Stimulated activated naive CD8-positive, alpha-beta T cell treated with anti-CD3 and anti-CD28 coated beads, Interleukin-15, amount 100 ng/mL, for 72 hours (primary cell): ENCODE measurements around the gene SH2D1B.
"Not testable (repeated sequence)": the region's sequence is repeated elsewhere in the genome, so short reads cannot be mapped to it uniquely, and the experiment has no call there.

Experiments used
- ATAC-seq: fragments of 150-1000 bp; cut with Tn5 transposase; 2 replicates; pipeline ENCODE4 v1.10.0; 2021; ENCODE audit warnings: mild to moderate bottlenecking, moderate library complexity
- DNase-seq, 2 donors: peaks; one replicate each; pipeline ENCODE4 v3.0.0; 2021 to 2022
- H3K27ac Mint-ChIP-seq, 2 donors: one replicate each; pipeline ENCODE4 v1.8.0; 2022; ENCODE audit warnings: mild to moderate bottlenecking in 2 of 2, mixed read lengths in 2 of 2, moderate library complexity in 2 of 2
- H3K27me3 Mint-ChIP-seq: one replicate; pipeline ENCODE4 v1.8.0; 2022; ENCODE audit warnings: mixed read lengths
- H3K4me1 Mint-ChIP-seq: one replicate; pipeline ENCODE4 v1.8.0; 2022; ENCODE audit warnings: mild to moderate bottlenecking, mixed read lengths
- H3K4me3 Mint-ChIP-seq, 2 donors: one replicate each; pipeline ENCODE4 v1.8.0; 2022; ENCODE audit warnings: mild to moderate bottlenecking in 2 of 2, mixed read lengths in 2 of 2, moderate library complexity in 1 of 2
- H3K9me3 Mint-ChIP-seq, 2 donors: one replicate each; pipeline ENCODE4 v1.8.0; 2022; ENCODE audit warnings: mixed read lengths in 2 of 2

The SH2D1B gene

GRCh38 chr1:162412002-162412401, at the start of gene SH2D1B:
Gene SH2D1B (minus strand): TSS chr1:162412136. CDS start chr1:162412016, 120 bp downstream.
- Mint-ChIP-seq H3K4me1 (no peaks in the 10 kb centered on the region), H3K27me3 (peaks cover 29% of the 10 kb centered on the region), H3K4me3 (no peak within 1 kb of the TSS), H3K9me3 (no peaks in the 10 kb centered on the region), H3K27ac (no peak within 1 kb of the TSS)
- no peak for DNase-seq
- no peak for ATAC-seq

GRCh38 chr1:162458236-162458635, 46.3 kb upstream of the SH2D1B start:
- no peaks in the 10 kb centered on the region for H3K9me3 Mint-ChIP-seq
- ATAC-seq (no peak), DNase-seq (no peak)
- H3K4me1 Mint-ChIP-seq = no peaks in the 10 kb centered on the region
- no peak overlapping the region for H3K27ac Mint-ChIP-seq
- H3K27me3 Mint-ChIP-seq = no peaks in the 10 kb centered on the region
- H3K4me3 Mint-ChIP-seq = no peak overlapping the region

- DNase-seq (no peak), ATAC-seq (no peak)
- Mint-ChIP-seq H3K4me1 (no peaks in the 10 kb centered on the region), H3K27ac (no peak overlapping the region), H3K4me3 (no peak overlapping the region), H3K9me3 (no peaks in the 10 kb centered on the region), H3K27me3 (no peaks in the 10 kb centered on the region)
These were observed 44.4 kb upstream of the SH2D1B start for GRCh38 chr1:162456323-162456722.

- H3K4me3 Mint-ChIP-seq, DNase-seq, H3K27ac Mint-ChIP-seq, H3K9me3 Mint-ChIP-seq, H3K27me3 Mint-ChIP-seq, ATAC-seq, H3K4me1 Mint-ChIP-seq: not testable (repeated sequence)
These were observed 42.4 kb upstream of the SH2D1B start for GRCh38 chr1:162454361-162454760.

GRCh38 chr1:162446946-162447345, 35.0 kb upstream of the SH2D1B start:
- ATAC-seq (no peak), DNase-seq (no peak)
- Mint-ChIP-seq H3K27ac (no peak overlapping the region), H3K9me3 (no peaks in the 10 kb centered on the region), H3K27me3 (peaks cover 33% of the 10 kb centered on the region), H3K4me1 (peaks cover 15% of the 10 kb centered on the region), H3K4me3 (no peak overlapping the region)

GRCh38 chr1:162444903-162445302, 33.0 kb upstream of the SH2D1B start:
- ATAC-seq (no peak), DNase-seq (no peak)
- Mint-ChIP-seq H3K9me3 (no peaks in the 10 kb centered on the region), H3K4me3 (no peak overlapping the region), H3K27ac (no peak overlapping the region), H3K27me3 (peaks cover 45% of the 10 kb centered on the region), H3K4me1 (peaks cover 15% of the 10 kb centered on the region)

- ATAC-seq, H3K27me3 Mint-ChIP-seq, DNase-seq, H3K9me3 Mint-ChIP-seq, H3K4me3 Mint-ChIP-seq, H3K27ac Mint-ChIP-seq, H3K4me1 Mint-ChIP-seq: not testable (repeated sequence)
These were observed 21.2 kb upstream of the SH2D1B start for GRCh38 chr1:162432977-162433713.

GRCh38 chr1:162430583-162430982, 18.6 kb upstream of the SH2D1B start:
- Mint-ChIP-seq H3K4me3 (no peak overlapping the region), H3K9me3 (no peaks in the 10 kb centered on the region), H3K4me1 (no peaks in the 10 kb centered on the region), H3K27me3 (peaks cover 16% of the 10 kb centered on the region), H3K27ac (no peak overlapping the region)
- no peak for ATAC-seq
- DNase-seq = no peak

GRCh38 chr1:162422662-162423375, 10.9 kb upstream of the SH2D1B start:
- Mint-ChIP-seq H3K4me3 (no peak overlapping the region), H3K4me1 (no peaks in the 10 kb centered on the region), H3K27me3 (peaks cover 30% of the 10 kb centered on the region), H3K9me3 (no peaks in the 10 kb centered on the region), H3K27ac (no peak overlapping the region)
- DNase-seq (no peak), ATAC-seq (no peak)

- Mint-ChIP-seq H3K27me3 (peaks cover 37% of the 10 kb centered on the region), H3K4me1 (no peaks in the 10 kb centered on the region), H3K27ac (no peak overlapping the region), H3K9me3 (no peaks in the 10 kb centered on the region), H3K4me3 (no peak overlapping the region)
- ATAC-seq = no peak
- DNase-seq = no peak
These were observed 9.6 kb upstream of the SH2D1B start for GRCh38 chr1:162421258-162422164.

GRCh38 chr1:162420120-162420519, 8.2 kb upstream of the SH2D1B start:
- DNase-seq (no peak), ATAC-seq (no peak)
- Mint-ChIP-seq H3K27ac (no peak overlapping the region), H3K27me3 (peaks cover 42% of the 10 kb centered on the region), H3K4me1 (no peaks in the 10 kb centered on the region), H3K9me3 (no peaks in the 10 kb centered on the region), H3K4me3 (no peak overlapping the region)

GRCh38 chr1:162419450-162419931, 7.6 kb upstream of the SH2D1B start:
- not testable (repeated sequence) for DNase-seq, H3K9me3 Mint-ChIP-seq, H3K4me3 Mint-ChIP-seq, ATAC-seq, H3K4me1 Mint-ChIP-seq, H3K27ac Mint-ChIP-seq
- H3K27me3 Mint-ChIP-seq = peaks cover 42% of the 10 kb centered on the region

GRCh38 chr1:162418584-162418983, 6.6 kb upstream of the SH2D1B start:
- not testable (repeated sequence) for DNase-seq, H3K4me1 Mint-ChIP-seq, H3K4me3 Mint-ChIP-seq, ATAC-seq, H3K27ac Mint-ChIP-seq, H3K9me3 Mint-ChIP-seq
- H3K27me3 Mint-ChIP-seq = peaks cover 37% of the 10 kb centered on the region

GRCh38 chr1:162417650-162418049, 5.7 kb upstream of the SH2D1B start:
- Mint-ChIP-seq H3K27ac (no peak overlapping the region), H3K4me3 (no peak overlapping the region), H3K4me1 (no peaks in the 10 kb centered on the region), H3K9me3 (no peaks in the 10 kb centered on the region), H3K27me3 (peaks cover 31% of the 10 kb centered on the region)
- DNase-seq (no peak), ATAC-seq (no peak)

- ATAC-seq (no peak), DNase-seq (no peak)
- no peak overlapping the region for H3K27ac Mint-ChIP-seq
- H3K4me1 Mint-ChIP-seq = no peaks in the 10 kb centered on the region
- no peaks in the 10 kb centered on the region for H3K9me3 Mint-ChIP-seq
- no peak overlapping the region for H3K4me3 Mint-ChIP-seq
- H3K27me3 Mint-ChIP-seq = peaks cover 27% of the 10 kb centered on the region
These were observed 5.0 kb upstream of the SH2D1B start for GRCh38 chr1:162416909-162417308.
